Glutamatergic neuron (in vitro differentiated cells): ENCODE measurements around the gene NPFFR1. TPM values are rescaled to one million over a fixed set of nuclear protein-coding genes. Genes with fewer than 3 reads are reported as not detected.

Experiments
- DNase-seq: peaks from one replicate; pipeline ENCODE4 v3.0.0; 2022
- H3K27ac Mint-ChIP-seq: one replicate; pipeline ENCODE4 v1.8.0; 2020; ENCODE audit warnings: mild to moderate bottlenecking, mixed read lengths, inconsistent platforms; ENCODE audit not compliant: unreplicated experiment
- H3K27me3 Mint-ChIP-seq: one replicate; pipeline ENCODE4 v1.8.0; 2020; ENCODE audit warnings: mild to moderate bottlenecking, moderate library complexity, mixed read lengths, inconsistent platforms; ENCODE audit not compliant: unreplicated experiment
- H3K36me3 Mint-ChIP-seq: one replicate; pipeline ENCODE4 v1.8.0; 2020; ENCODE audit warnings: mild to moderate bottlenecking, mixed read lengths, inconsistent platforms; ENCODE audit not compliant: unreplicated experiment
- H3K4me1 Mint-ChIP-seq: one replicate; pipeline ENCODE4 v1.8.0; 2020; ENCODE audit warnings: mild to moderate bottlenecking, low read depth, mixed read lengths, inconsistent platforms; ENCODE audit not compliant: unreplicated experiment
- H3K4me3 Mint-ChIP-seq: one replicate; pipeline ENCODE4 v1.8.0; 2020; ENCODE audit warnings: mild to moderate bottlenecking, mixed read lengths, inconsistent platforms; ENCODE audit not compliant: unreplicated experiment
- H3K9me3 Mint-ChIP-seq: one replicate; pipeline ENCODE4 v1.8.0; 2020; ENCODE audit warnings: mild to moderate bottlenecking, moderate library complexity, mixed read lengths, inconsistent platforms; ENCODE audit not compliant: unreplicated experiment
- total RNA-seq: library from RNA; stranded (reverse); fragmentation: NEBNext Ultra II Directional; extraction: Animal tissue kit (Norgen Biotek cat#: 25700); gene quantifications from one replicate; pipeline ENCODE4 v1.2.1, GENCODE V29; 2021; ENCODE audit not compliant: unreplicated experiment
- TF ChIP-seq, protein P1 (sequence below): fragments of 200-600 bp; sonication (generic); IDR thresholded peaks from one replicate; pipeline ENCODE4 v1.5.0; 2021; ENCODE audit not compliant: partially characterized antibody, unreplicated experiment

The NPFFR1 gene
- total RNA-seq, 1 donor from 2014 or later, result not detected

DNA sequence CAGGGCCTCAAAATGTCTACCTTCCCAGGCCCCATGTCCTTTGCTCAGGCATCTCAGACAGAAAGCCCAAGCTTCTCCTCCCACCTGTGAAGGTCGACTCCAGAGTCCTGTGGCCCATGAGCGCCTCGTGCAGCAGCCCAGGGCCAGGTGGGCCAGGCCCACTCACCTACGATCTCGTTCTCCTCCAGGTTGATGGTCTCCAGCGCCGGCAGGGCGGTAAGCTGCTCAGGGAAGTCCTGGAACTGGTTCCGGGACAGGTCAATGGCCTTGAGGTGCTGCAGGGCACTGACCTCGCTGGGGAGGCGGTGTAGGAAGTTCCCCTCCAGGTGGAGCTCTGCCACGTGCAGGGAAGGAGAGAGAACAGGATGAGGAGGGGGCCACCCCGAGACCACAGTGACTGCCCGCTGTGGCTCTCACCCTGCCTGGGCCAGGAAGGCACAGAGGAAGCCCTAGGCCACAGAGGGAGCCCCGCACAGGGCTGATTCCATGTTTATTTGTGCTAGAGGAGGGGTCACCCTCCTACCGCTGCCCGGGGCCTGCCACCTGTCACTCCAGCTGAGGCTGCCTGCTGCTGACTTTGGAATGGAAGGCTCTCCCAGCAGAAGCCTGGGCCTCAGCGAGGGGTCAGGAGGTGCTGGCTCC, 40.0 kb upstream of the NPFFR1 start:
- peak overlapping the region; percentile 62 for H3K27ac Mint-ChIP-seq

DNA sequence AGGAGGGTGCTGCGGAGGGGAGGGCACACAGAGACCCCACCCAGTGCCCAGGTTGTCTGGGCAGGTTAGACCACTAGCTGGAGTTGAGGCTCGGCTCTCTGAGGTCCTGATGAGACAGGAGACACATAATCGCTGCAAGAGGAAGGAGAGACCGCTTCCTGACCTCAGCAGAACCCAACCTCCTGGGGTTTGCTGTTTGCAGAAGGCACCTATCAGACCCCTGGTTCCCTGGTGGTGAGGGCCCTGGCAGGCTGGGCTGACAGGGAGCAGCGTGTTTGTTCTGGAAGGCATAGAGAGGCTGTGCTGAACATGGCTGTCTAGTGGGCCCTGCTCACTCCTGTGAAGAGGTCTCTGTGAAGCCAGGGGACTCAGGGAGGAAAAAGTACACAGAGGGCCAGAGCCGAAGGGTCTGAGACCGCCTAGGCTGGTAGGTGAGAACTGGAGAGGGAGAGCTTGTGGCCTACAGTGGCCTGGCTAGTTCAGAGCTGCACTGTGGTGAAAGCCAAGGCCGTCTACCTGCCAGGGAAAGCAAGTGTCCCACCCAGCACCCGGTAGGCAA, 39.4 kb upstream of the NPFFR1 start:
- Mint-ChIP-seq H3K27ac (peak overlapping the region; percentile 21), H3K9me3 (peaks cover 7% of the 10 kb centered on the region), H3K36me3 (no peaks in the 10 kb centered on the region), H3K4me1 (peaks cover 26% of the 10 kb centered on the region), H3K4me3 (no peak overlapping the region), H3K27me3 (peaks cover 6% of the 10 kb centered on the region)
- DNase-seq, result no peak
- TF ChIP-seq, protein P1, sequence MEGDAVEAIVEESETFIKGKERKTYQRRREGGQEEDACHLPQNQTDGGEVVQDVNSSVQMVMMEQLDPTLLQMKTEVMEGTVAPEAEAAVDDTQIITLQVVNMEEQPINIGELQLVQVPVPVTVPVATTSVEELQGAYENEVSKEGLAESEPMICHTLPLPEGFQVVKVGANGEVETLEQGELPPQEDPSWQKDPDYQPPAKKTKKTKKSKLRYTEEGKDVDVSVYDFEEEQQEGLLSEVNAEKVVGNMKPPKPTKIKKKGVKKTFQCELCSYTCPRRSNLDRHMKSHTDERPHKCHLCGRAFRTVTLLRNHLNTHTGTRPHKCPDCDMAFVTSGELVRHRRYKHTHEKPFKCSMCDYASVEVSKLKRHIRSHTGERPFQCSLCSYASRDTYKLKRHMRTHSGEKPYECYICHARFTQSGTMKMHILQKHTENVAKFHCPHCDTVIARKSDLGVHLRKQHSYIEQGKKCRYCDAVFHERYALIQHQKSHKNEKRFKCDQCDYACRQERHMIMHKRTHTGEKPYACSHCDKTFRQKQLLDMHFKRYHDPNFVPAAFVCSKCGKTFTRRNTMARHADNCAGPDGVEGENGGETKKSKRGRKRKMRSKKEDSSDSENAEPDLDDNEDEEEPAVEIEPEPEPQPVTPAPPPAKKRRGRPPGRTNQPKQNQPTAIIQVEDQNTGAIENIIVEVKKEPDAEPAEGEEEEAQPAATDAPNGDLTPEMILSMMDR, result no peak

More for the DNA sequence above, 40.0 kb upstream of the NPFFR1 start:
- TF ChIP-seq, protein P1, result no peak
- Mint-ChIP-seq H3K36me3 (no peaks in the 10 kb centered on the region), H3K4me1 (peaks cover 26% of the 10 kb centered on the region), H3K27me3 (peaks cover 6% of the 10 kb centered on the region), H3K9me3 (peaks cover 7% of the 10 kb centered on the region), H3K4me3 (no peak overlapping the region)
- peak; percentile 63 for DNase-seq

DNA sequence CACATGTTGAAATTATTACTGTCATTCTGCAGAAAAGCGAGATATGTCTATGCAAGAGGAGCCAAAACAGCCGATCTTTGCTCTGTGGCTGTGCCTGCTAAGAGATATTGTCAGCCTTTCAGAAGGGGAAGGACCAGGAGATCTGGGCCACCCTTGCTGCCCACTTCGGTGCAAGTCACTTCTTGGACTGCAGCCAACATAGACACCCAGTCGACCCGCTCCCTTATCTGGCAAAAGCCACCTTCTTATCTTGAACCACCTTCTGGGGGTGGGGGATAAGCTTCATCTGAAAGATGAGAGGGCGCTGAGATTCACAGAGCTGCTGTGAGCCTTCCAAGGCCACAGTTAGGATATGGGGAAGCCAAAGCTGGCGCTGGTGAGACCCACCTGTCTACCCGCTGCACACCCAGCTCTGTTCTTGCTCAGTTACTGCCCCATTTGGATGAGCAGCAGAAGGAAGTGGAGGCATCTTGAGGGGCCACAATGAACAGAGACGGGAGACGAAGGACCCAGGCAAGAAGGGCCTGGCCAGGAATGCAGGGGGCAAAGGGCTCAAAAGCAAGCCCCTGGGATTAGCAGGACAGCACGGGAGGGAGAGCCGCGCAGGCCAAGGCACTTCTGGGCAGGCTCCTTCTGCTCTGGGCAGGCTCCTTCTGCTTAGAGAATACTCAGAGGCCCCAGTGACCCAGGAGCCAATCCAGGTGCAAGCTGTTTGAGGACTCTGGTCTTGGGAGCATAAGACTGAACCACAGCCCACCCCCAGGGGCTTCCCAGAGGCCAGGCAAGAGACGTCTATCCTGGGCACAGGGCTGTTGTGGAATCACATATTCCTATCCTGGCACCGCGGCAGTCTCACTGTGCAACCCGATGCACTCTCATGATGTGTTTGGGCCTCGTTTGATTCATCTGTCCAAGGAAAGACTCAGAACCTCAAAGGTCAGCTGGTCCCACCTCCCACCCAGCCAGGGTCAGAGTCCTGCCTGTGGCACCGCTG, 38.4 kb upstream of the NPFFR1 start:
- Mint-ChIP-seq H3K36me3 (no peaks in the 10 kb centered on the region), H3K4me3 (peak overlapping the region; percentile 32), H3K27ac (no peak overlapping the region), H3K9me3 (peaks cover 4% of the 10 kb centered on the region), H3K4me1 (peaks cover 26% of the 10 kb centered on the region), H3K27me3 (peaks cover 6% of the 10 kb centered on the region)
- DNase-seq, result no peak
- TF ChIP-seq, protein P1, result no peak

DNA sequence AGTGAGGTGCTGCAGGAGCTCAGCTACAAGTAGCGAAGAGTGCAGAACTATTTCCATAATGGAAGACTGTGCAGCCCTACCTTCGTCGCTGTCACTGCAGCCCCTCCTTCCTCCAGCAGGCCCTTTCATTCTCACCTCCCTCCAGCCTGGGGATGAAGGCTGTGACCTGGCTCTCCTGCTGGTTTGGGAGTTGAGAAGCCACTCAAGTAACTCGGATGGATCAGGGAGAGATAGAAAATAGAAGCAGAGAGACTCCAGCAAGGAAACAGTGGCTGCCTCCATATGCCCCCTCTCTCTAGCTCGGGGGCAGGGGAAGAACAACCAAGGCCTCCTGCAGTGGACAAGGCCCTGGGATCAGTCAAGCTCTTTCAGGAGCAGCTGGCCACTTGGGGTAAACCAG, 37.4 kb upstream of the NPFFR1 start:
- no peak overlapping the region for H3K4me3 Mint-ChIP-seq
- H3K27ac Mint-ChIP-seq, result no peak overlapping the region
- no peak for DNase-seq
- peaks cover 2% of the 10 kb centered on the region for H3K9me3 Mint-ChIP-seq
- peaks cover 26% of the 10 kb centered on the region for H3K4me1 Mint-ChIP-seq
- TF ChIP-seq, protein P1, result no peak
- H3K27me3 Mint-ChIP-seq, result peaks cover 3% of the 10 kb centered on the region
- no peaks in the 10 kb centered on the region for H3K36me3 Mint-ChIP-seq

DNA sequence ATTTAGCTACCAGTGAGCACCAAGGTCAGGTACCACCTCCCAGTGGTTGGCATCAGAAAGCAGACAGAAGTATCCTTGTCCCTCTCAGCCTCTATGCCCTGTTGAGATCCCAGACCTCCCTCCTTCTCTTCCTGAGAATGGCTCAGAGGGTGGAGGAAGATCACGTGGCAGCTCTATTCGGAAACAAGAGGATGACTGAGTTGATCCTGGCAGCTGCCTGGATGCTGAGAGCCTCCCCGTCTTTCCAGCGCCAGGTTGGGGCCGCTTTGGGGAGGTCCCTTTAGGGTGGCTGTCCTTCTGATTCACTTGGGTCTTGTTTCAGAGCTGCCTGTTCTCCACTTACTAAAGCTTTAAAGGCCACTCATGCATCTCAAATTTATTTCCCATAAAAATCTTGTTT, 36.9 kb upstream of the NPFFR1 start:
- Mint-ChIP-seq H3K4me3 (no peak overlapping the region), H3K9me3 (peaks cover 2% of the 10 kb centered on the region), H3K27ac (no peak overlapping the region), H3K27me3 (peaks cover 2% of the 10 kb centered on the region), H3K4me1 (peaks cover 21% of the 10 kb centered on the region), H3K36me3 (no peaks in the 10 kb centered on the region)
- no peak for DNase-seq
- TF ChIP-seq, protein P1, result no peak
